Measurements from ENCODE around the gene PLOD1. TPM values are rescaled to one million over a fixed set of nuclear protein-coding genes. Genes with fewer than 3 reads are reported as not detected.

The PLOD1 gene
- total and polyA plus RNA-seq, 2 of the 13 experiments (the other 11 are each of a cell fraction or from before 2014, with no cell fraction given), result 70.1 to 318 TPM

DNA sequence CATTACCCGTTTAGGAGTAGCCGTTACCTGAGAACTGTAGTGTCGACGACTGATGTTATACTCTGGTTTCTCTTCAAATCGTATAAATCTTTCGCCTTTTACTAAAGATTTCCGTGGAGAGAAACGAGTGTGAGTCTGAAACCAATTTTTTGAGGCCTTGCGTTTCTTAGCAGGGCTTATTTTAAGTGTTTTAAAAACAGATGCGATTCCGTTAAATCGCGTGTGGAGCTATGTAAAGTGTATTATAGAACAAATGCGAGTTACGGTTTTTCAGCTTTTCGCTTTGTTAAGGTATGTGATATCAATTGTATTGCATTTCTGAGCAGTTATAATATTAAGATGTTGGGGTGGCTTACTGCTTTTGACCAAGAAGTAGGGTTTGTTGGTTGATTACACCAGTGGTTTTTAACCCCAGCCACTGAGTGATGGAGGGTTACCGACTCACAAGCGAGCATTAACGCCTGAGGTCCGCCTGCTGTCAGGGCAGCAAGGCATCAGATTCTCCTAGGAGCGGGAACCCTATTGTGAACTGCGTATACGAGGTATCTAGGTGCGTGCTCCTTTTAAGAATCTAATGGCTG lies 26.3 kb upstream of the PLOD1 start (continued):
- peak; percentile 98 for TF ChIP-seq TBP (CRISPR knock-in tag; IDR thresholded peaks at IDR 0.05)
- TF ChIP-seq MEIS2 (CRISPR knock-in tag; IDR thresholded peaks at IDR 0.05), result 0 out of 2 replicates have a peak, but pooled peaks have one; percentile 14
- 0 out of 2 replicates have a peak, but pooled peaks have one; percentile 8 for TF ChIP-seq SP4 (CRISPR knock-in tag; IDR thresholded peaks at IDR 0.05)
- TF ChIP-seq RBM39 (IDR thresholded peaks at IDR 0.05; ENCODE audit: low read depth, low read length, poor library complexity, severe bottlenecking), result no peak
- TF ChIP-seq, protein P1, sequence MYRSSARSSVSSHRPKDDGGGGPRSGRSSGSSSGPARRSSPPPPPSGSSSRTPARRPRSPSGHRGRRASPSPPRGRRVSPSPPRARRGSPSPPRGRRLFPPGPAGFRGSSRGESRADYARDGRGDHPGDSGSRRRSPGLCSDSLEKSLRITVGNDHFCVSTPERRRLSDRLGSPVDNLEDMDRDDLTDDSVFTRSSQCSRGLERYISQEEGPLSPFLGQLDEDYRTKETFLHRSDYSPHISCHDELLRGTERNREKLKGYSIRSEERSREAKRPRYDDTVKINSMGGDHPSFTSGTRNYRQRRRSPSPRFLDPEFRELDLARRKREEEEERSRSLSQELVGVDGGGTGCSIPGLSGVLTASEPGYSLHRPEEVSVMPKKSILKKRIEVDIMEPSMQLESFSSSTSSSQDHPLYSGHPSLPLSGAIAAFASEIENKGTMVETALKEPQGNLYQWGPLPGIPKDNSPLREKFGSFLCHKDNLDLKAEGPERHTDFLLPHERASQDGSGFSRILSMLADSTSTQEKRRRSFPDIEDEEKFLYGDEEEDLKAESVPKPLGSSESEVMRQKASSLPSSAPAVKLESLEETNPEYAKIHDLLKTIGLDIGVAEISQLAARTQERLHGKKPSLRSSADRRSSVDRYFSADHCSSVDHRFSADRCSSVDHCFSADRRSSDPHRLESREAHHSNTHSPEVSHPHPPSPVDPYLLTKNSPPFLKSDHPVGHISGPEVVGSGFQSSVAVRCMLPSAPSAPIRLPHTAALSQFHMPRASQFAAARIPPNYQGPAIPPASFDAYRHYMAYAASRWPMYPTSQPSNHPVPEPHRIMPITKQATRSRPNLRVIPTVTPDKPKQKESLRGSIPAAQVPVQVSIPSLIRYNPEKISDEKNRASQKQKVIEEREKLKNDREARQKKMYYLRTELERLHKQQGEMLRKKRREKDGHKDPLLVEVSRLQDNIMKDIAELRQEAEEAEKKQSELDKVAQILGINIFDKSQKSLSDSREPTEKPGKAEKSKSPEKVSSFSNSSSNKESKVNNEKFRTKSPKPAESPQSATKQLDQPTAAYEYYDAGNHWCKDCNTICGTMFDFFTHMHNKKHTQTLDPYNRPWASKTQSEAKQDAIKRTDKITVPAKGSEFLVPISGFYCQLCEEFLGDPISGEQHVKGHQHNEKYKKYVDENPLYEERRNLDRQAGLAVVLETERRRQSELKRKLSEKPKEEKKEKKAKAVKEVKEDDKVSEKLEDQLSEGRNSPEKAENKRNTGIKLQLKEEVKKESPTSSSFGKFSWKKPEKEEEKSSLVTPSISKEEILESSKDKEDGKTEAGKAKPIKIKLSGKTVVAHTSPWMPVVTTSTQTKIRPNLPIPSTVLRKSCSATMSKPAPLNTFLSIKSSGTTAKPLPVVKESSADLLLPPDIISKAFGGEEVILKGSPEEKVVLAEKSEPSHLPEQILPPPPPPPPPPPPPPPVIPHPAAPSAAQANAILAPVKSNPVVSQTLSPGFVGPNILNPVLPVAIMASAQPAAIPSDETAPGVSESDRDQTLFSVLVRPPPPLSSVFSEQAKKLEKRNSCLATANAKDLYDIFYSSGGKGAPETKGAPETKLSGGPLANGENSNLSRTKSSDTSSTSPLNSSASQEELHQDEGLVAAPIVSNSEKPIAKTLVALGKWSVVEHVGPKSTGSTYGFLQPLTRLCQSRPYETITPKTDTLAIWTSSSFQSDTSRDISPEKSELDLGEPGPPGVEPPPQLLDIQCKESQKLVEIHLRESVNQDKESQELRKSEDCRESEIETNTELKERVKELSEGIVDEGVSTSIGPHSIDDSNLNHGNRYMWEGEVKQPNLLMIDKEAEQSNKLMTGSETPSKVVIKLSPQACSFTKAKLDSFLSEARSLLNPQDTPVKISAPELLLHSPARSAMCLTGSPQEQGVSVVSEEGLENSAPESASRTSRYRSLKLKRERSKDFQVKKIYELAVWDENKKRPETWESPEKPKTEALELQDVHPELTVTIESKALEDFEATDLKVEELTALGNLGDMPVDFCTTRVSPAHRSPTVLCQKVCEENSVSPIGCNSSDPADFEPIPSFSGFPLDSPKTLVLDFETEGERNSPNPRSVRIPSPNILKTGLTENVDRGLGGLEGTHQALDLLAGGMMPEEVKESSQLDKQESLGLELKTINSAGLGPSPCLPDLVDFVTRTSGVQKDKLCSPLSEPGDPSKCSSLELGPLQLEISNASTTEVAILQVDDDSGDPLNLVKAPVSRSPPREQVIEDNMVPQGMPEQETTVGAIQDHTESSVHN (CRISPR knock-in tag; IDR thresholded peaks at IDR 0.05), result no peak
- no peak; the same call in 1 of the 2 replicates for TF ChIP-seq ZNF589 (CRISPR knock-in tag; conservative IDR thresholded peaks at IDR 0.05)
- TF ChIP-seq, protein P2, sequence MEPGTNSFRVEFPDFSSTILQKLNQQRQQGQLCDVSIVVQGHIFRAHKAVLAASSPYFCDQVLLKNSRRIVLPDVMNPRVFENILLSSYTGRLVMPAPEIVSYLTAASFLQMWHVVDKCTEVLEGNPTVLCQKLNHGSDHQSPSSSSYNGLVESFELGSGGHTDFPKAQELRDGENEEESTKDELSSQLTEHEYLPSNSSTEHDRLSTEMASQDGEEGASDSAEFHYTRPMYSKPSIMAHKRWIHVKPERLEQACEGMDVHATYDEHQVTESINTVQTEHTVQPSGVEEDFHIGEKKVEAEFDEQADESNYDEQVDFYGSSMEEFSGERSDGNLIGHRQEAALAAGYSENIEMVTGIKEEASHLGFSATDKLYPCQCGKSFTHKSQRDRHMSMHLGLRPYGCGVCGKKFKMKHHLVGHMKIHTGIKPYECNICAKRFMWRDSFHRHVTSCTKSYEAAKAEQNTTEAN (CRISPR knock-in tag; conservative IDR thresholded peaks at IDR 0.05), result peak; percentile 59; the same call in 1 of the 2 replicates
- TF ChIP-seq POLR2AphosphoS2 (IDR thresholded peaks at IDR 0.05; ENCODE audit: low read depth, low read length), result peak; percentile 100
- TF ChIP-seq EED (CRISPR knock-in tag; IDR thresholded peaks at IDR 0.05), result no peak
- TF ChIP-seq, protein P3, sequence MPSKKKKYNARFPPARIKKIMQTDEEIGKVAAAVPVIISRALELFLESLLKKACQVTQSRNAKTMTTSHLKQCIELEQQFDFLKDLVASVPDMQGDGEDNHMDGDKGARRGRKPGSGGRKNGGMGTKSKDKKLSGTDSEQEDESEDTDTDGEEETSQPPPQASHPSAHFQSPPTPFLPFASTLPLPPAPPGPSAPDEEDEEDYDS (CRISPR knock-in tag; IDR thresholded peaks at IDR 0.05), result peak; percentile 99
- no peak; the same call in 1 of the 2 replicates for TF ChIP-seq ZNF333 (CRISPR knock-in tag; IDR thresholded peaks at IDR 0.05; ENCODE audit: borderline replicate concordance)
- no peak for TF ChIP-seq ETV5 (CRISPR knock-in tag; IDR thresholded peaks at IDR 0.05; ENCODE audit: borderline replicate concordance)
- no peak for TF ChIP-seq SALL1 (CRISPR knock-in tag; IDR thresholded peaks at IDR 0.05)
- TF ChIP-seq ZNF331 (CRISPR knock-in tag; IDR thresholded peaks at IDR 0.05), result 0 out of 2 replicates have a peak, but pooled peaks have one; percentile 44
- TF ChIP-seq NR2F2 (IDR thresholded peaks at IDR 0.05; ENCODE audit: borderline replicate concordance, low read depth), result peak; percentile 89
